DMS 273 (cell line): ENCODE measurements around the gene P4HA2.
"Not testable (repeated sequence)": the region's sequence is repeated elsewhere in the genome, so short reads cannot be mapped to it uniquely, and the experiment has no call there.

Experiments
- DNase-seq: peaks from one replicate; lab custom pipeline; 2025; ENCODE audit not compliant: unreplicated experiment; lab: John Stamatoyannopoulos, UW

Gene P4HA2

GRCh38 chr5:132147663-132148062 is 80.0 kb downstream of the P4HA2 start:
- DNase-seq, result no peak

DNA sequence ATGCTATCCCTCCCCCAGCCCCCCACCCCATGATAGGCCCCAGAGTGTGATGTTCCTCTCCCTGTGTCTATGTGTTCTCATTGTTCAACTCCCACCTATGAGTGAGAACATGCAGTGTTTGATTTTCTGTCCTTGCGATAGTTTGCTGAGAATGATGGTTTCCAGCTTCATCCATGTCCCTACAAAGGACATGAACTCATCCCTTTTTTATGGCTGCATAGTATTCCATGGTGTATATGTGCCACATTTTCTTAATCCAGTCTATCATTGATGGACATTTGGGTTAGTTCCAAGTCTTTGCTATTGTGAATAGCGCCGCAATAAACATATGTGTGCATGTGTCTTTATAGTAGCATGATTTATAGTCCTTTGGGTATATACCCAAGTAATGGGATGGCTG is 82.3 kb downstream of the P4HA2 start:
- not testable (repeated sequence) for DNase-seq

DNA sequence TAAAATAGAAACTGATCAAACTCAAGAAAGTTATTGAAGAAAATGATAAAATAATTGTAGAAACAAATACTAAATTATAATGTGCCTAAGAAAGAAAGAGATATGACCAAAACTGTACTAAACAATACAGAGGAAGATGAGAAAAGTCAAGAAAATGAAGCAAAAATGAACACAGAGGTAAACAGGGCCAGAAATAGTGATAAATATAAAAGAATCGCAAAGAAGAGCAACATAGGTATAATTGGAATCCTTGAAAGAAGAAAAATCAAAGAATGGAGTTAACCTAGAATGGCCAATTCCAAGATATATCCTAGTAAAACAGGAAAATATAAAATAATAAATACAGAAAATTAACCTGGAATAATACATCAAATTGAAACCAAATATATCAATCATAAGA is 84.5 kb downstream of the P4HA2 start:
- no peak for DNase-seq

DNA sequence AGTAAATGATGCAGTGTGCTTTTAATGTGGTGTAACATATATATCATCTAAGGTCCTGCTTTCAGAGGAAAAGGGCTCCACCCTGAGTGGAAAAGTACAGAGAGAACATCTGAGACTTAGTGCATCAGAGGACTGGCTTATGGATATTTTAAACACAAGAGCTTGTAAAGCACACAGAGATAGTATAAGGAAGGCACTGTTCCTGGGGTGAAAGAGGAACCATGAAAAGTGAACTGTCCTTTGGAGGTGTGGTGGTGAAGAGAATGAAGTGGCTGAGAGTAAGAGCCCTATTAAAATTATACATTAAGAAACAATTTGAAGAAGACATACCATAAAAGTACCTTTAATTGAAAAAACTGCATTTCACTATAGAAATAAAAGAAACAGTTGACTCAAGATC is 85.2 kb downstream of the P4HA2 start:
- DNase-seq, result no peak
